ENCODE data around the gene LRRC14B. TPM values are rescaled to one million over a fixed set of nuclear protein-coding genes. Genes with fewer than 3 reads are reported as not detected.

LRRC14B gene
- polyA plus RNA-seq, 1 of the 3 experiments (the other 2 are of a cell fraction): not detected

DNA sequence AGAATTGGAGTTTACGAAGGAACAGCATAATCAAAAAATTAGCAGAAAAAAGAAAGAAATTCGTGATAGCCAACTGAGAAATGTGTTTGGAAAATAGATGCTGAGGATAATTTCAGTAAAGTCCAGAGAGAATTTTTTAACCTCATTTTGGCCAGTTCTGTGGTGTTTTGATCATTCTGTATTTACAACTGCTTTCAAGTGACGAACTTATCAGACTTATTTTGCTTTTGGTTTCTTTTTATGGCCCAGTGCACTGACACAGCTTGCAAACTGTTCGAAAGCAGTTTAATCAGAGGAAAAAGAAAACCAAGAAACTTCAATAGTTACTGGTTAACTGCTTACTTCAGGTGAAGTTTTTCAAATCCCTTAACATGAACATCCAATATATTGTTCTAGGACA is 28.7 kb downstream of the LRRC14B start:
- WGBS (ENCODE audit: low lambda C conversion rate): 72% methylated on average over 4 of the region's 4 CpGs
- H3K36me3 ChIP-seq (replicated peaks in 1 of 2; ENCODE audit: control insufficient read depth in 1 of 2, insufficient read depth in 2 of 2, low read length in 1 of 2): peaks cover 10% of the 10 kb centered on the region in 2 experiments
- no peak for DNase-seq
- ChIA-PET POLR2A (no interaction called here), CTCF (interaction anchor here (2.6 kb wide), 1 partner anchor 32 kb away, joined by 11 read pairs; no protein-coding TSS in a partner anchor)
- no peak overlapping the region for H2AFZ ChIP-seq (ENCODE audit: low read depth)
- H3K4me3 ChIP-seq (ENCODE audit: low read depth in 2 of 2, low read length in 1 of 2): peak overlapping the region; percentile 60 to 91; a peak in 3 of 4 replicates
- no peaks in the 10 kb centered on the region for H3K9me2 ChIP-seq
- H3K9ac ChIP-seq: peak overlapping the region; percentile 88; the same call in 1 of the 2 replicates
- peaks cover 84% of the 10 kb centered on the region for H3K79me2 ChIP-seq (ENCODE audit: insufficient read depth)
- no peak for TF ChIP-seq FOXM1 (IDR thresholded peaks at IDR 0.05; ENCODE audit: low read depth)
- no peak for TF ChIP-seq TAF1 (IDR thresholded peaks at IDR 0.05; ENCODE audit: borderline replicate concordance, low read depth, low read length)
- TF ChIP-seq TEAD4 (IDR thresholded peaks at IDR 0.05; ENCODE audit: borderline replicate concordance, insufficient read depth): no peak
- TF ChIP-seq NRF1 (IDR thresholded peaks at IDR 0.05; ENCODE audit: low read depth, low read length): no peak
- no peak for TF ChIP-seq JUND (IDR thresholded peaks at IDR 0.05)
- TF ChIP-seq YY1 (IDR thresholded peaks at IDR 0.05; ENCODE audit: low read depth): no peak
- TF ChIP-seq, protein P1, sequence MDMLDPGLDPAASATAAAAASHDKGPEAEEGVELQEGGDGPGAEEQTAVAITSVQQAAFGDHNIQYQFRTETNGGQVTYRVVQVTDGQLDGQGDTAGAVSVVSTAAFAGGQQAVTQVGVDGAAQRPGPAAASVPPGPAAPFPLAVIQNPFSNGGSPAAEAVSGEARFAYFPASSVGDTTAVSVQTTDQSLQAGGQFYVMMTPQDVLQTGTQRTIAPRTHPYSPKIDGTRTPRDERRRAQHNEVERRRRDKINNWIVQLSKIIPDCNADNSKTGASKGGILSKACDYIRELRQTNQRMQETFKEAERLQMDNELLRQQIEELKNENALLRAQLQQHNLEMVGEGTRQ (IDR thresholded peaks at IDR 0.05; ENCODE audit: borderline replicate concordance, low read depth, low read length): no peak
- no peak for TF ChIP-seq RXRA (IDR thresholded peaks at IDR 0.05; ENCODE audit: borderline replicate concordance, low read depth)
- no peak for TF ChIP-seq CHD2 (IDR thresholded peaks at IDR 0.05; ENCODE audit: low read length, partially characterized antibody)
- TF ChIP-seq, protein P2, sequence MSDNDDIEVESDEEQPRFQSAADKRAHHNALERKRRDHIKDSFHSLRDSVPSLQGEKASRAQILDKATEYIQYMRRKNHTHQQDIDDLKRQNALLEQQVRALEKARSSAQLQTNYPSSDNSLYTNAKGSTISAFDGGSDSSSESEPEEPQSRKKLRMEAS (IDR thresholded peaks at IDR 0.05; ENCODE audit: low read depth): no peak
- TF ChIP-seq, protein P3, sequence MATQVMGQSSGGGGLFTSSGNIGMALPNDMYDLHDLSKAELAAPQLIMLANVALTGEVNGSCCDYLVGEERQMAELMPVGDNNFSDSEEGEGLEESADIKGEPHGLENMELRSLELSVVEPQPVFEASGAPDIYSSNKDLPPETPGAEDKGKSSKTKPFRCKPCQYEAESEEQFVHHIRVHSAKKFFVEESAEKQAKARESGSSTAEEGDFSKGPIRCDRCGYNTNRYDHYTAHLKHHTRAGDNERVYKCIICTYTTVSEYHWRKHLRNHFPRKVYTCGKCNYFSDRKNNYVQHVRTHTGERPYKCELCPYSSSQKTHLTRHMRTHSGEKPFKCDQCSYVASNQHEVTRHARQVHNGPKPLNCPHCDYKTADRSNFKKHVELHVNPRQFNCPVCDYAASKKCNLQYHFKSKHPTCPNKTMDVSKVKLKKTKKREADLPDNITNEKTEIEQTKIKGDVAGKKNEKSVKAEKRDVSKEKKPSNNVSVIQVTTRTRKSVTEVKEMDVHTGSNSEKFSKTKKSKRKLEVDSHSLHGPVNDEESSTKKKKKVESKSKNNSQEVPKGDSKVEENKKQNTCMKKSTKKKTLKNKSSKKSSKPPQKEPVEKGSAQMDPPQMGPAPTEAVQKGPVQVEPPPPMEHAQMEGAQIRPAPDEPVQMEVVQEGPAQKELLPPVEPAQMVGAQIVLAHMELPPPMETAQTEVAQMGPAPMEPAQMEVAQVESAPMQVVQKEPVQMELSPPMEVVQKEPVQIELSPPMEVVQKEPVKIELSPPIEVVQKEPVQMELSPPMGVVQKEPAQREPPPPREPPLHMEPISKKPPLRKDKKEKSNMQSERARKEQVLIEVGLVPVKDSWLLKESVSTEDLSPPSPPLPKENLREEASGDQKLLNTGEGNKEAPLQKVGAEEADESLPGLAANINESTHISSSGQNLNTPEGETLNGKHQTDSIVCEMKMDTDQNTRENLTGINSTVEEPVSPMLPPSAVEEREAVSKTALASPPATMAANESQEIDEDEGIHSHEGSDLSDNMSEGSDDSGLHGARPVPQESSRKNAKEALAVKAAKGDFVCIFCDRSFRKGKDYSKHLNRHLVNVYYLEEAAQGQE (IDR thresholded peaks at IDR 0.05; ENCODE audit: low read depth, low read length): no peak
- TF ChIP-seq EZH2phosphoT487 (IDR thresholded peaks at IDR 0.05; ENCODE audit: borderline replicate concordance, low read depth): no peak
- no peak for TF ChIP-seq RFX5 (IDR thresholded peaks at IDR 0.05; ENCODE audit: low read length)
- TF ChIP-seq FOXJ3 (CRISPR knock-in tag; IDR thresholded peaks at IDR 0.05): no peak
- TF ChIP-seq, protein P4, sequence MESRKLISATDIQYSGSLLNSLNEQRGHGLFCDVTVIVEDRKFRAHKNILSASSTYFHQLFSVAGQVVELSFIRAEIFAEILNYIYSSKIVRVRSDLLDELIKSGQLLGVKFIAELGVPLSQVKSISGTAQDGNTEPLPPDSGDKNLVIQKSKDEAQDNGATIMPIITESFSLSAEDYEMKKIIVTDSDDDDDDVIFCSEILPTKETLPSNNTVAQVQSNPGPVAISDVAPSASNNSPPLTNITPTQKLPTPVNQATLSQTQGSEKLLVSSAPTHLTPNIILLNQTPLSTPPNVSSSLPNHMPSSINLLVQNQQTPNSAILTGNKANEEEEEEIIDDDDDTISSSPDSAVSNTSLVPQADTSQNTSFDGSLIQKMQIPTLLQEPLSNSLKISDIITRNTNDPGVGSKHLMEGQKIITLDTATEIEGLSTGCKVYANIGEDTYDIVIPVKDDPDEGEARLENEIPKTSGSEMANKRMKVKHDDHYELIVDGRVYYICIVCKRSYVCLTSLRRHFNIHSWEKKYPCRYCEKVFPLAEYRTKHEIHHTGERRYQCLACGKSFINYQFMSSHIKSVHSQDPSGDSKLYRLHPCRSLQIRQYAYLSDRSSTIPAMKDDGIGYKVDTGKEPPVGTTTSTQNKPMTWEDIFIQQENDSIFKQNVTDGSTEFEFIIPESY (IDR thresholded peaks at IDR 0.05; ENCODE audit: borderline replicate concordance, low read depth): no peak
- no peak for TF ChIP-seq EP300 (IDR thresholded peaks at IDR 0.05; ENCODE audit: borderline replicate concordance in 1 of 2, low read depth in 1 of 2, low read length in 1 of 2)
- no peak for TF ChIP-seq RAD21 (IDR thresholded peaks at IDR 0.05; ENCODE audit: low read length)
- TF ChIP-seq, protein P5, sequence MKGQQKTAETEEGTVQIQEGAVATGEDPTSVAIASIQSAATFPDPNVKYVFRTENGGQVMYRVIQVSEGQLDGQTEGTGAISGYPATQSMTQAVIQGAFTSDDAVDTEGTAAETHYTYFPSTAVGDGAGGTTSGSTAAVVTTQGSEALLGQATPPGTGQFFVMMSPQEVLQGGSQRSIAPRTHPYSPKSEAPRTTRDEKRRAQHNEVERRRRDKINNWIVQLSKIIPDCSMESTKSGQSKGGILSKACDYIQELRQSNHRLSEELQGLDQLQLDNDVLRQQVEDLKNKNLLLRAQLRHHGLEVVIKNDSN (IDR thresholded peaks at IDR 0.05; ENCODE audit: borderline replicate concordance, low read depth): no peak
- TF ChIP-seq, protein P6, sequence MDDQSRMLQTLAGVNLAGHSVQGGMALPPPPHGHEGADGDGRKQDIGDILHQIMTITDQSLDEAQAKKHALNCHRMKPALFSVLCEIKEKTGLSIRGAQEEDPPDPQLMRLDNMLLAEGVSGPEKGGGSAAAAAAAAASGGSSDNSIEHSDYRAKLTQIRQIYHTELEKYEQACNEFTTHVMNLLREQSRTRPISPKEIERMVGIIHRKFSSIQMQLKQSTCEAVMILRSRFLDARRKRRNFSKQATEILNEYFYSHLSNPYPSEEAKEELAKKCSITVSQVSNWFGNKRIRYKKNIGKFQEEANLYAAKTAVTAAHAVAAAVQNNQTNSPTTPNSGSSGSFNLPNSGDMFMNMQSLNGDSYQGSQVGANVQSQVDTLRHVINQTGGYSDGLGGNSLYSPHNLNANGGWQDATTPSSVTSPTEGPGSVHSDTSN (IDR thresholded peaks at IDR 0.05): no peak
- H3K27me3 ChIP-seq (ENCODE audit: insufficient read depth): no peaks in the 10 kb centered on the region
- H4K20me1 ChIP-seq (ENCODE audit: insufficient read depth): peaks cover 52% of the 10 kb centered on the region
- peaks cover 6 to 20% of the 10 kb centered on the region in 2 experiments for H3K4me1 ChIP-seq (ENCODE audit: control insufficient read depth in 1 of 2, insufficient read depth in 2 of 2, low read depth in 1 of 2, low read length in 1 of 2)
- no peak overlapping the region for H3K27ac ChIP-seq (ENCODE audit: low read depth in 2 of 2, low read length in 1 of 2)
- H3K9me3 ChIP-seq: no peaks in the 10 kb centered on the region
- peaks cover 2% of the 10 kb centered on the region for H3F3A ChIP-seq (replicated peaks; ENCODE audit: insufficient read depth)
- peak overlapping the region; percentile 84 for H3K4me2 ChIP-seq
